ENCODE results near the gene ABCD2. TPM values are rescaled to one million over a fixed set of nuclear protein-coding genes. Genes with fewer than 3 reads are reported as not detected.
"Not testable (repeated sequence)": the region's sequence is repeated elsewhere in the genome, so short reads cannot be mapped to it uniquely, and the experiment has no call there.

The ABCD2 gene
- total and polyA plus RNA-seq, 2 of the 4 experiments (the other 2 are of a cell fraction): not detected

DNA sequence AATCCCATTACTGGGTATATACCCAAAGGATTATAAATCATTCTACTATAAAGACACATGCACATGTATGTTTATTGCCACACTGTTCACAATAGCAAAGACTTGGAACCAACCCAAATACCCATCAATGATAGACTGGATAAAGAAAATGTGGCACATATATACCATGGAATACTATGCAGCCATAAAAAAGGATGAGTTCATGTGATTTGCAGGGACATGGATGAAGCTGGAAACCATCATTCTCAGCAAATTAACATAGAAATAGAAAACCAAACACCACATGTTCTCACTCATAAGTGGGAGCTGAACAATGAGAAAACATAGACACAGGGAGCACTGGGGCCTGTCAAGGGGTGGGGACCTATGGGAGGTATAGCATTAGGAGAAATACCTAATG, 97.4 kb downstream of the ABCD2 start:
- H4K20me1 ChIP-seq (ENCODE audit: insufficient read depth, low read length); intact Hi-C loops (cut with micrococcal nuclease); H3K27ac ChIP-seq (ENCODE audit: insufficient read depth, low read length); H3K27me3 ChIP-seq (ENCODE audit: control insufficient read depth, insufficient read depth, low read length); CTCF ChIA-PET; H2BK5ac ChIP-seq (ENCODE audit: low read depth, low read length, poor library complexity, severe bottlenecking); H3K18ac ChIP-seq (ENCODE audit: low read depth, low read length); BruUV-seq (replicated peaks); H3K79me1 ChIP-seq (ENCODE audit: low read depth in 1 of 2, low read length in 2 of 2); H2AK9ac ChIP-seq (replicated peaks; ENCODE audit: low read depth, low read length, poor library complexity); H2BK20ac ChIP-seq (ENCODE audit: low read depth, low read length); H4K8ac ChIP-seq (ENCODE audit: low read depth in 2 of 2, low read length in 2 of 2); H3K4me1 ChIP-seq (ENCODE audit: control insufficient read depth, insufficient read depth, low read length); H2AFZ ChIP-seq (replicated peaks; ENCODE audit: low read length, poor library complexity); H3K4ac ChIP-seq (ENCODE audit: low read depth, low read length); in situ Hi-C loops (cut with MboI; ENCODE audit: low sequenced_read_pairs); H3K4me2 ChIP-seq (ENCODE audit: low read depth, low read length); ATAC-seq (ENCODE audit: low read depth); H3K14ac ChIP-seq (replicated peaks; ENCODE audit: low read depth, low read length); H3K23ac ChIP-seq (ENCODE audit: low read depth, low read length); H2AK5ac ChIP-seq (ENCODE audit: low read depth, low read length); H3K9me1 ChIP-seq (ENCODE audit: insufficient read depth, low read length); dilution Hi-C loops (cut with HindIII; ENCODE audit: low sequenced_read_pairs, unreplicated experiment); H3K9me3 ChIP-seq (ENCODE audit: control insufficient read depth, insufficient read depth, low read length); H2BK15ac ChIP-seq (ENCODE audit: low read depth, low read length); H3K4me3 ChIP-seq (ENCODE audit: insufficient read depth, low read depth, low read length); POLR2A ChIA-PET (ENCODE audit: unreplicated experiment); H3K9ac ChIP-seq (ENCODE audit: low read depth, low read length); DNase-seq; H3K56ac ChIP-seq (ENCODE audit: extremely low read depth, insufficient read depth, low read length); H2BK120ac ChIP-seq (ENCODE audit: low read depth, low read length); H4K5ac ChIP-seq (ENCODE audit: low read depth, low read length); H4K91ac ChIP-seq (ENCODE audit: insufficient read depth, low read depth, low read length); H3K36me3 ChIP-seq (ENCODE audit: control insufficient read depth, insufficient read depth, low read length): not testable (repeated sequence)
